ENCODE data around the gene COQ9.
A peak's percentile ranks its signal among the peaks of the same experiment; 100 is the strongest.

Gene COQ9

GRCh38 chr16:57473176-57473840 lies 26.0 kb downstream of the COQ9 start:
- no peak for DNase-seq

- DNase-seq, result no peak
Observed at GRCh38 chr16:57473906-57474305, 26.6 kb downstream of the COQ9 start.

- no peak for DNase-seq
Observed at GRCh38 chr16:57474671-57475661, 27.7 kb downstream of the COQ9 start.

GRCh38 chr16:57475711-57476339 lies 28.5 kb downstream of the COQ9 start:
- peak; percentile 23 to 97 for DNase-seq

GRCh38 chr16:57476546-57477410 lies 29.5 kb downstream of the COQ9 start:
- DNase-seq, result no peak

GRCh38 chr16:57477531-57478202 lies 30.4 kb downstream of the COQ9 start:
- DNase-seq, result no peak

- no peak for DNase-seq
Observed at GRCh38 chr16:57478396-57479204, 31.3 kb downstream of the COQ9 start.

- DNase-seq, result no peak
Observed at GRCh38 chr16:57479205-57479975, 32.1 kb downstream of the COQ9 start.

GRCh38 chr16:57479976-57480753 lies 32.9 kb downstream of the COQ9 start:
- DNase-seq, result no peak

- DNase-seq, result no peak
Observed at GRCh38 chr16:57480754-57481230, 33.5 kb downstream of the COQ9 start.

GRCh38 chr16:57481421-57481820 lies 34.1 kb downstream of the COQ9 start:
- no peak for DNase-seq

GRCh38 chr16:57482845-57483545 lies 35.7 kb downstream of the COQ9 start:
- no peak for DNase-seq

- no peak for DNase-seq
Observed at GRCh38 chr16:57483725-57484514, 36.6 kb downstream of the COQ9 start.

- DNase-seq, result no peak
Observed at GRCh38 chr16:57484515-57485005, 37.3 kb downstream of the COQ9 start.

GRCh38 chr16:57485091-57485915 lies 38.0 kb downstream of the COQ9 start:
- no peak for DNase-seq
